Right atrium auricular region (tissue), 2 donors: ENCODE measurements around the gene RHBG. TPM values are rescaled to one million over a fixed set of nuclear protein-coding genes. Genes with fewer than 3 reads are reported as not detected.

ENCODE experiments used
- DNase-seq: peaks from one replicate; pipeline ENCODE4 v3.0.0-alpha.2; 2019; ENCODE audit warnings: low spot score
- H3K27ac ChIP-seq, 2 donors: fragments of 200-600 bp; sonication (generic); 1 replicate in 1 of 2; 2 replicates in 1 of 2; pipeline ENCODE4 v1.5.1; 2016 to 2019
- H3K27me3 ChIP-seq, 2 donors: fragments of 200-600 bp; sonication (generic); one replicate each; pipeline versions ENCODE4 v1.5.1 to v1.6.0; 2017 to 2019
- H3K36me3 ChIP-seq: fragments of 200-600 bp; sonication (generic); one replicate; pipeline ENCODE4 v1.5.1; 2016
- H3K4me1 ChIP-seq, 2 donors: fragments of 200-600 bp; sonication (generic); one replicate each; pipeline versions ENCODE4 v1.5.1 to v1.6.0; 2017 to 2019
- H3K4me3 ChIP-seq, 2 donors: fragments of 200-600 bp; sonication (generic); 1 replicate in 1 of 2; 2 replicates in 1 of 2; pipeline ENCODE4 v1.5.1; 2017 to 2019; ENCODE audit warnings: mild to moderate bottlenecking in 1 of 2, moderate library complexity in 1 of 2
- H3K9me3 ChIP-seq, 2 donors: fragments of 200-600 bp; sonication (generic); one replicate each; pipeline ENCODE4 v1.5.1; 2019
- total RNA-seq, 2 donors: library from RNA; depleted of rRNA; stranded (reverse); fragments of >200 nt; gene quantifications; one replicate each; pipeline ENCODE4 v1.1.0, GENCODE V29; 2016
- TF ChIP-seq, protein P1 (sequence below), 2 donors: fragments of 200-600 bp; sonication (generic); IDR thresholded peaks; one replicate each; pipeline ENCODE4 v1.5.1; 2019; ENCODE audit warnings: antibody characterized with exemption in 2 of 2

RHBG gene
- total RNA-seq, 2 donors from 2014 or later, result not detected

DNA sequence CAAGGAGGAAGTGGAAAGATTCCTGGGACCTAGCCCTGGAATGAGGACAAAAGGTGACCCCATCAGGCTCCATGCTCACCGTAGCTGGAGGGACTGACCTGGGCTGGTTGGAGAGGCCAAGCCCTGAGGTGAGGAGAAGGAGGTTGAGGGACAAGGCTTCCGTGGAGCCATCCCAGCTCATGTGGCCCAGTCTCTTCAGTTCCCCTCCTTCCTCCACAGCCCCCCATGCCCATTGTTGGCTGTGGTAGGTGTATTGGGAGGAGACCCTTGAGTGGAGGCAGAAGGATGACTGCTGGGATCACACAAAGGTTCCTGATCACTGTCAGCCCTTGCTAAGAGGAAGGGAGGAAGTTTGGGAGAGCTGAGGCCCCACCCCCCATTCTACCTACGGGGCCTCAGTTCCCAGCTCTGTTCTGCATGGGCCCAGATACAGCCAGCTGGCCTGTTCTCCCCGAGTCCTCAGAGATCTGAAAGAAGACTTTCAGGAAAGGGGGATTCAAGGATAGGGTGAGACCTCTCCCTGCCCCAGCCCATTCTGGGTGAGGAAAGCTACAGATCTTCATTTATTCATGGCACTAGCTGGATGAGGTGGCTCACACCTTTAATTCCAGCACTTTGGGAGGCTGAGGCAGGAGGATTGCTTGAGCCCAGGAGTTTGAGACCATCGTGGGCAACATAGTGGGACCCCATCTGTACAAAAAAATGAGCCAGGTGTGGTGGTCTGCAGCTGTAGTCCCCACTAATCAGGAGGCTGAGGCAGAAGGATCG, 17.3 kb downstream of the RHBG start:
- TF ChIP-seq, protein P1, sequence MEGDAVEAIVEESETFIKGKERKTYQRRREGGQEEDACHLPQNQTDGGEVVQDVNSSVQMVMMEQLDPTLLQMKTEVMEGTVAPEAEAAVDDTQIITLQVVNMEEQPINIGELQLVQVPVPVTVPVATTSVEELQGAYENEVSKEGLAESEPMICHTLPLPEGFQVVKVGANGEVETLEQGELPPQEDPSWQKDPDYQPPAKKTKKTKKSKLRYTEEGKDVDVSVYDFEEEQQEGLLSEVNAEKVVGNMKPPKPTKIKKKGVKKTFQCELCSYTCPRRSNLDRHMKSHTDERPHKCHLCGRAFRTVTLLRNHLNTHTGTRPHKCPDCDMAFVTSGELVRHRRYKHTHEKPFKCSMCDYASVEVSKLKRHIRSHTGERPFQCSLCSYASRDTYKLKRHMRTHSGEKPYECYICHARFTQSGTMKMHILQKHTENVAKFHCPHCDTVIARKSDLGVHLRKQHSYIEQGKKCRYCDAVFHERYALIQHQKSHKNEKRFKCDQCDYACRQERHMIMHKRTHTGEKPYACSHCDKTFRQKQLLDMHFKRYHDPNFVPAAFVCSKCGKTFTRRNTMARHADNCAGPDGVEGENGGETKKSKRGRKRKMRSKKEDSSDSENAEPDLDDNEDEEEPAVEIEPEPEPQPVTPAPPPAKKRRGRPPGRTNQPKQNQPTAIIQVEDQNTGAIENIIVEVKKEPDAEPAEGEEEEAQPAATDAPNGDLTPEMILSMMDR (IDR thresholded peaks at IDR 0.05), result no peak
- H3K27ac ChIP-seq, result no peak overlapping the region
- peaks cover 0 to 4% of the 10 kb centered on the region in 2 donors for H3K27me3 ChIP-seq
- H3K9me3 ChIP-seq, result no peaks in the 10 kb centered on the region
- H3K4me3 ChIP-seq, result no peak overlapping the region
- peaks cover 0 to 10% of the 10 kb centered on the region in 2 donors for H3K4me1 ChIP-seq
- DNase-seq, result no peak
- H3K36me3 ChIP-seq, result no peaks in the 10 kb centered on the region

DNA sequence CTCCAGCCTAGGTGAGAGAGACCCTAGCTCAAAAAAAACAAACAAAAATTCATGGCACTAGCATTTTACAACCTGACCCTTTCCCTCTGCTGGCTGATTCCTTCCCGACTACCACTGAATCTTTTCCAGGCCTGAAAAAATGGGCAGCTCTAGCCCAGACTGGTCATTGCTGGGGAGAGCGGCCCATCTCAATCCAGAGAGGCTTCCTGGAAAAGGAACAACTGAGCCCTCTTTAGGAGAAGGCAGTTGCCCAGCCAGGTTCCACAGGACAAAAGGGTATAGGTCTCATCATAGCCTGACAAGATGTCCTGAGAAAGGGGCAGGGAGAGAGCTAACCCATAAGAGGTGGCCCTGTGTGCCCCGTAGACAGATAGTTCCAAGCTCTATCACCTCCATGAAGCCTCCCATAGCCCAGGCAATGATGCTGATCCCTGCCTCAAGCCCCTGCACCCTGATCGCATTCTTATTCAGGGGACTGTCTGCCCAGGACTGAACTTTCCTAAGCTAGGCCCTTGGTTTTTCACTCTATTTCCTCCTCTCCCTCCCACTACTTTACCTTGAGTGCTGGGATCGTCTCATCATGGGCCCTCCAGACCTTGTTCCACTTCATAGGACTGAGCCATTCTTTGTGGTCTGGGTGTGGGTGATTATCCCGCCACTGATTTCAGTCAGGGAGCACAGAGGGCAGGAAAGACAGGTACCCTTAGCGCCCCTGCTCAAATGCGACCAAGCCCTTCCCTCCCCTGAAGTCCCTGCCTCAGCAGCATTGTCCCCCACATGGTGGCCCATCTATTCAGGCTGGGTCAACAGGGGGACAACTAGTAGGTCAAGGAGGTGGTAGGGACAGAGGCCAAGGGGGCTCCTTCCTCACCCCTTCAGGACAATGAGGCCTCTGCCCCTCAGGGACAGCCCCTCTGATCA, 18.2 kb downstream of the RHBG start:
- no peak for DNase-seq
- TF ChIP-seq, protein P1 (IDR thresholded peaks at IDR 0.05), result no peak
- Histone ChIP-seq H3K27me3 (peaks cover 0 to 4% of the 10 kb centered on the region in 2 donors), H3K4me3 (no peak overlapping the region), H3K27ac (no peak overlapping the region), H3K4me1 (peaks cover 0 to 10% of the 10 kb centered on the region in 2 donors), H3K36me3 (no peaks in the 10 kb centered on the region), H3K9me3 (no peaks in the 10 kb centered on the region)

DNA sequence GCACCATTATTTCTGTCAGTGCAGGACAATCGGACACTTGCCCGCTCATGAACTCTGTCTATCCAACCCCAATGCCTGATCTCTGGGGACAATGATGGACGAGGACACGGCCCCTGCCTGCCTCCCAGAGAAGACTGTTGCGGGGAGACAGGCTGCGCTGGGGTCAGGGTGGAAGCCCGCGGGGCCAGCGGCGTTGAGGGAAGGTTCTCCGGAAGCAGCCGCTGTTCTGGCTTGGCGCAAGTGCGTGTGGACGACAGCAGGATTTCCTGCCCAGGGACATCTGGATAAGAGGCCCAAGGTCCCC, 18.8 kb downstream of the RHBG start:
- Histone ChIP-seq H3K4me1 (peaks cover 0 to 10% of the 10 kb centered on the region in 2 donors), H3K9me3 (no peaks in the 10 kb centered on the region), H3K27me3 (peaks cover 0 to 4% of the 10 kb centered on the region in 2 donors), H3K4me3 (no peak overlapping the region), H3K27ac (no peak overlapping the region), H3K36me3 (no peaks in the 10 kb centered on the region)
- TF ChIP-seq, protein P1 (IDR thresholded peaks at IDR 0.05), result no peak
- no peak for DNase-seq

DNA sequence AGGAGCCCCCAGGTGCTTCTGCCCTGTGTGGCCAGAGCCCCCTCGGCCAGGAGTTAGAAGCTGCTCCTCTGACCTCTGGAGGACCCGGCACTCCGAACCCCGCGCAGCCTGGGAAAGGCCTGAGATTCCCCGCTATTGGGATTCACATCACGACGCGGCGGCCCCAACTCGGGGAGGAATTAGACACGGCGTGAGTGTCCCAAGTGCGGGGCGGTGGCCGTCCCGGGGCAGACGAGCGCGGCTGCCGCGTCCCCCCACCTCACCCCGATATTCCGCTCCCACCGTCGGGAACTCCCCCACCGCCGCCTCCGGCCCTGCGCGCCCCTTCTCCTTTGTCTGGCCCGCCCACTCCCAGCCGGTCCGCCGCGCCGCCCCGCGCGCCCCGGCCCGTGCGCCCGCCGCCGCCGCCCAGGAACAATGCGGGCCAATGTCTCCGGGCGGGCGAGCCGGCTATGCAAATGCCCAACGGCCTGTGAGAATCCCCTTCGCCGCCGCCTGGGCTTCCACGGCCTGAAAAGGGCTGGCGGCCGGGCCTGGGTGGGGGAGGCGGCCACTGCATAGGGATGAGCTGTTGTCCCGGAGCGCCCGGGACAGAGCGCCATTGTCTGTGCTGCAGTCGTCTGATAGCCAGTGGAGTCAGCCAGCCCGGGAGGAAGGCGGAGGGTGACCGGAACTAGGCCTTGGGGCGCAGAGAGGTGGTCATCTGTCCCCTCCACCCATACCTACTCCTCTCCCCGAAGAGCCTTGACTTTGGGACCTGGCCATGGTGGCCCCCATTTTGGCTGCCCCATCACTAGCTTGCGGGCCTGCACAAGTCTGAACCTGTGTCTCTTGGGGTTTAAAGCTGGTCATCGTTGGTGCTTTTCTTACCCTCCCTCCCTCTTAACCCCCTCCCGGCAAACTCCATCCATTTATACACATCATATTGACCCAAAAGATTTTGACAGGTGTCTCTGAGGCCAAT, 19.4 kb downstream of the RHBG start:
- TF ChIP-seq, protein P1 (IDR thresholded peaks at IDR 0.05), result no peak
- H3K27me3 ChIP-seq, result peaks cover 0 to 4% of the 10 kb centered on the region in 2 donors
- no peaks in the 10 kb centered on the region for H3K9me3 ChIP-seq
- H3K4me3 ChIP-seq, result peak overlapping the region in 1 of 2 donors; percentile 27
- H3K36me3 ChIP-seq, result no peaks in the 10 kb centered on the region
- no peak overlapping the region for H3K27ac ChIP-seq
- DNase-seq, result no peak
- H3K4me1 ChIP-seq, result peaks cover 0 to 10% of the 10 kb centered on the region in 2 donors

DNA sequence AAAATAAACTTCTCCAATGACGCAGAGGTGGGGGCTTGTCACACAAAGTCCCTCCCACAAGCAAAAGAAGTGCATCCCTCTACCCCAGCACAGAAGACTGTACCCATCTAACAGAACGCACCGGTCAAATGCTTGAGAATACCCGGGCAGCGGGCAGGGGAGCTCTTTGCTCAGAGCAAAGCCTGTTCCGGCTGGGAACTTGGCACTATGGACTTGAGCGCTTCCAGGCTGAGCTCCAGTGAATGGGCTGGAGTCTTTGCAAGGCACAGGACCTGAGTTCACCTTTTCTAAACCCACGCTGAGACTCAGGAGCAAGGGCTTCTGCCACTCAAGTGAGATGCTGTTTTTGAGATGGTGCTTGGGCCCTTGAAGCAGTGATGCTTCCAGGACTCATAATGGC, 20.3 kb downstream of the RHBG start:
- no peak overlapping the region for H3K27ac ChIP-seq
- peaks cover 0 to 10% of the 10 kb centered on the region in 2 donors for H3K4me1 ChIP-seq
- H3K36me3 ChIP-seq, result no peaks in the 10 kb centered on the region
- no peak overlapping the region for H3K4me3 ChIP-seq
- H3K27me3 ChIP-seq, result peaks cover 0 to 4% of the 10 kb centered on the region in 2 donors
- TF ChIP-seq, protein P1 (IDR thresholded peaks at IDR 0.05), result no peak
- no peak for DNase-seq
- H3K9me3 ChIP-seq, result no peaks in the 10 kb centered on the region
